GM12801 (cell line): ENCODE results near the gene BAZ1A.

ENCODE experiments used
- CTCF ChIP-seq: IDR thresholded peaks from one replicate; pipeline ENCODE4 v1.5.1; 2011; ENCODE audit warnings: control low read depth; ENCODE audit not compliant: insufficient read length; ENCODE audit errors: extremely low read depth

The BAZ1A gene

DNA sequence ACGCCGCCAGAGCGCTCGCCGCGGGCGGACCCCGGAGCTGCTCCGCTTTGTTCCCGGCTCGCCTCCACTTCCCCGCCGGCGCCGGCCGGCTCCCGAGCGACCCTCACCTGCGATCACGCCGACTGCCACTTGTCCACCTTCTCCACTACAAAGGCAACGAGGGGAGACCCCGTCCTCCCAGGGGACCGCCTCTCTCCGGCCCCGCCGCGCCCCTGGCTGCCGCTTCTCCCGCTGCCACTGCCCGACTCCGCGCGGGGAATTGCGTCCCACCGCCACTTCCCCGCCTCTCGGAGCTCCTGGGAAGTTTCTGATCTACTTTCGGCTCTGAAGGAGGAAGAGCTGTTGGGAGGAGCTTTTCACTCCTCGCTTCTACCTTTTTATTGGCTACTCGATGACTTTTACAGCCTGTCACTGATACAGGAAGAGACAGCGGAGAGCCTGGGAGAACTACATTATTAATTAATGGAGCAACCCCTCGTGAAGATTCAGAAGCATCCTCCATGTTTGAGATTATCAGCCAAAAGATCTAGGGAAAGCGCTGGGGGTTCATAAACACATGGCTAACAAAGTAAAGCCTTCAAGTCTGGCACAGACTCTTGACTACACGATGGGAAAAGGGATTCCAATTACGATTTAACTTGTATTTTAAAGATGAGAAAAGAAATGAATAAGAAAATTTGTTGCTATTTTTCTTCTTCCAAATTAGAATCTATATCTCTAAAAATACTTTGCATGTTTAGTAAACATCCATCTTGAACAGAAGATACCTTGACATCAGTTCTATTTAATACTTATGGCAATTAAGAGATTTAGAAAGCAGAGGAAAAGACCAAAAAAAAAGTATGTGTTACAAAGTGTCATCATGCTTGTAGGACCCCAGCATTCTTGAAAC, at the start of gene BAZ1A:
TSS of gene BAZ1A (minus strand) at position 330 of the 892 bp plus-strand sequence. CDS start 756 bp downstream, outside the sequence.
- TF ChIP-seq CTCF = no peak

DNA sequence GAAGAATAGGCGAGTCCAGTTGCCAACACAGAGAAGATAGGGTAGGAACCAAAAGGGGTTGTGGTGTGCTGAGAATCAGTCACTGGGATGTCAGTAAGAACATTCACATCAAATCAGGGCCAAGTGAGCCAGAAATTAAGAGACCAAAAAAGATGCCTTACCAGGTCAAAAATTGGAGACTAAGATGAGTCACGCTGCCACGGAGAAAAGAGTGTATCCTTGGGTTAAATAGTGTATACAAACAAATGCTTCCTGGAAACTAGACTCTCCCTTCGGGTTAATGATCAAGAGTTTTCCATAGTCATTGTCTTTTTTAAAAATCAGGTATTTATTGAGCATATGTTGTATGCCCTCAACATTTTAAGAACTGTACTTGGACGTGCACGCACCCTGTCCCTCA, 45.2 kb upstream of the BAZ1A start:
- no peak for TF ChIP-seq CTCF

GRCh38 chr14:34913619-34914018, 38.5 kb upstream of the BAZ1A start:
- no peak for TF ChIP-seq CTCF

DNA sequence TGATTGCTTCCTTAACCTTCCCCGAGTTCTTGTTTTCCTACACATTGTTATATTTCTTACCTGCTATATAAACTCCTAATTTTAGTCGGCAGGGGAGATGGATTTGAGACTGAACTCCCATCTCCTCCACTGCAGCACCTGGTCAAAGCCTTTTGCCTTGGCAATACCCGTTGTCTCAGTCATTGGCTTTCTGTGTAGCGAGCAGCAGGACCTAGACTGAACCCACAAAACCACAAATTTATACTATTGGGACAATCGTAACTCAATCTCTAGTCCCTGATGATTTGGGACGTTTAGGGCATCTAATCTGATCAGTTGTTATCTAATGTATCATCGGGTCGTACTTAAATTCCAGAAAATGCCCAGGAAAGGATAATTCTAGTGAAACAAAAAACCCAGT, 37.8 kb upstream of the BAZ1A start:
- TF ChIP-seq CTCF = no peak

DNA sequence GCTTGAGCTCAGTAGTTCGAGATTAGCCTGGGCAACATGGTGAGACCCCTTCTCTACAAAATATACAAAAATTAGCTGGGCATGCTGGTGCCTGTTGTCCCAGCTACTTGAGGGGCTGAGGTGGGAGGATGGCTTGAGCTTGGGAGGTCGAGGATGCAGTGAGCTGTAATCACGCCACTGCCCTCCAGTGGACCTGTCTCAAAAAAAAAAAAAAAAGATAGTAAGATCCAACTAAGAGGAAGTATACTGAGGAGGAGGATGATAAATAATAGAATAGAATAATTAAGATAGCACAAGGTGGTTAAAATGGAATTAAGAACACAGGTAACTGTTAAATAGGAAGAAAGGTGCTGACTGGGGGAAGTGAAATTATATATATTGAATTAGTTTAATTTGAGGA, 37.0 kb upstream of the BAZ1A start:
- TF ChIP-seq CTCF = no peak

DNA sequence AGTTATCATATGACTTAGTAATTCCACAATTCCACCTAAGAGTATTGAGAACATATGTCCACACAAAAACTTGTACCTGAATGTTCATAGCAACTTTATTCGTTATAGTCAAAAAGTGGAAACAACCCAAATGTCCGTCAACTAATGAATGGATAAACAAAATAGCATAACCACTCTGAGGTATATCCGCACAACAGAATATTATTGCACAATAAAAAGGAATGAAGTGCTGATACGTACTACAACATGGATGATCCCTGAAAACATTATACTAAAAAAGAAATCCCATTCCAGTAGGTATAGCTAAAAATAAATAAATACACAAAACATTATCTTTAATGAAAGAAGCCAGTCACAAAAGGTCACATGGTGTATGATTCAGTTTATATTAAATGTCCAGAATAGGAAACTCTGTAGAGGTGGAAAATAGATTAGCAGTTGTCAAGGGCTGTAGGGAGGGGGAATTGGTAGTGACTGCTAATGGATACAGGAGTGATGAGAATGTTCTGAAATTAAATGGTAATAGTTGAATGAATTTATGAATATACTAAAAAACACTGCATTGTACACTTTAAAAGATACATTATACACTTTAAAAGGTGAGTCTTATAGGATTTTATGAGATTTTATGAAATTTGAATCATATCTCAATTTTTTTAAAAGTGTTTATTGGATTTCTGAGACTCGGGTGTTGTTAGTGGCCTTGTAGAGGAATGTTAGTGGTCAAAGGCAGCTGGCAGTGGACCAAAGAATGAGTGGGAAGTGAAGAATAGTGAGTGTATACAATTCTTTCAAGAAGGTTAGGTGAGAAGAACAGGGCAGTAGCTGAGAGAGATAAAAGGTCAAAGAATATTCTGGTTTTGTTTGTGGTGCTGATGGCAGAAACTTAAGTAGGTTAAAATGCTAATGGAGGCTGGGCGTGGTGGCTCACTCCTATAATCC, 36.3 kb upstream of the BAZ1A start:
- TF ChIP-seq CTCF = no peak

DNA sequence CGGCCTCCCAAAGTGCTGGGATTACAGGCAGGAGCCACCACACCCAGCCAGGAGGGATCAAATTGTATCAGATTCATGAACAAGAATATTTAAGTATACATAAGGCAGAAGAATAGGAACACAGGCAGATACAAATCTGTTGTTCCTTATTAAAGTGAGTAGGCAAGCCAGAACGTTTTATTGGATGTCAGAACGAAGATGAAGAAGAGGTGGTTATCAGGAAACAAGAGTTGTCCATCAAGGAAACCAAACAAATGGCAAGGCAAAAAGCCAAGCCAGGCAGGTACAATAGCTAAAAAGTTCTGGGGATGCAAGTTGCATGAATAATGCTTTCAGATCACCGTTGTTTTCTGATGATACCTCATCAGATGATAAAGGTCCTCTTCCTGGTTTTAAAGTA, 31.1 kb upstream of the BAZ1A start:
- TF ChIP-seq CTCF = no peak
